HL-60/S4 (cell line): ENCODE measurements around the gene NDUFS6.
"Not testable (repeated sequence)": the region's sequence is repeated elsewhere in the genome, so short reads cannot be mapped to it uniquely, and the experiment has no call there.

Source experiments
- in situ Hi-C: fragments of 300-500 bp; cut with MboI; formaldehyde crosslinking; loops from 2 replicates; pipeline ENCODE4 v1.14.3; 2022; ENCODE audit warnings: low sequenced_read_pairs

Gene NDUFS6

GRCh38 chr5:1781107-1781506 is 20.1 kb upstream of the NDUFS6 start:
- in situ Hi-C loops, result no loop called here

GRCh38 chr5:1781726-1782384 is 19.4 kb upstream of the NDUFS6 start:
- in situ Hi-C loops, result no loop called here

GRCh38 chr5:1782385-1783215 is 18.6 kb upstream of the NDUFS6 start:
- in situ Hi-C loops, result no loop called here

GRCh38 chr5:1783216-1783554 is 18.0 kb upstream of the NDUFS6 start:
- in situ Hi-C loops, result no loop called here

GRCh38 chr5:1784197-1785050 is 16.8 kb upstream of the NDUFS6 start:
- in situ Hi-C loops, result no loop called here

GRCh38 chr5:1785062-1785461 is 16.1 kb upstream of the NDUFS6 start:
- in situ Hi-C loops, result no loop called here

GRCh38 chr5:1785984-1786383 is 15.2 kb upstream of the NDUFS6 start:
- in situ Hi-C loops, result no loop called here

GRCh38 chr5:1786621-1787471 is 14.4 kb upstream of the NDUFS6 start:
- in situ Hi-C loops, result no loop called here

GRCh38 chr5:1787472-1788047 is 13.6 kb upstream of the NDUFS6 start:
- in situ Hi-C loops, result no loop called here

- in situ Hi-C loops, result no loop called here
Observed at GRCh38 chr5:1788200-1788599, 13.0 kb upstream of the NDUFS6 start.

- in situ Hi-C loops, result no loop called here
Observed at GRCh38 chr5:1788828-1789227, 12.4 kb upstream of the NDUFS6 start.

- in situ Hi-C loops, result not testable (repeated sequence)
Observed at GRCh38 chr5:1789438-1789833, 11.8 kb upstream of the NDUFS6 start.

- in situ Hi-C loops, result no loop called here
Observed at GRCh38 chr5:1789834-1790471, 11.3 kb upstream of the NDUFS6 start.

GRCh38 chr5:1791176-1791575 is 10.0 kb upstream of the NDUFS6 start:
- in situ Hi-C loops, result no loop called here

- in situ Hi-C loops, result no loop called here
Observed at GRCh38 chr5:1792842-1793266, 8.4 kb upstream of the NDUFS6 start.

GRCh38 chr5:1793301-1793740 is 7.9 kb upstream of the NDUFS6 start:
- in situ Hi-C loops, result no loop called here

- in situ Hi-C loops, result no loop called here
Observed at GRCh38 chr5:1793966-1794900, 7.0 kb upstream of the NDUFS6 start.

- in situ Hi-C loops, result no loop called here
Observed at GRCh38 chr5:1794901-1795290, 6.3 kb upstream of the NDUFS6 start.

GRCh38 chr5:1795506-1795905 is 5.7 kb upstream of the NDUFS6 start:
- in situ Hi-C loops, result no loop called here
